T-cell (primary cell): ENCODE data around the gene HSF2BP. TPM values are rescaled to one million over a fixed set of nuclear protein-coding genes. Genes with fewer than 3 reads are reported as not detected.

ENCODE experiments used
- ATAC-seq, 4 experiments: fragments of 200-7000 bp in 3 of 4; fragments of 150-1000 bp in 1 of 4; cut with Tn5 transposase; replicated peaks in 1 of 4; 1 replicate in 3 of 4; 2 replicates in 1 of 4; pipeline ENCODE4 v1.10.0; 2021; ENCODE audit warnings: moderate library complexity in 3 of 4, mild to moderate bottlenecking in 2 of 4, moderate number of reproducible peaks in 1 of 4
- CTCF ChIA-PET, 2 donors: fragments of 300-600 bp; sonication (Branson Sonifier 250); formaldehyde crosslinking; loops; one replicate each; lab custom pipeline; 2022; ENCODE audit warnings: antibody characterized with exemption in 2 of 2; lab: Charles Lee
- POLR2A ChIA-PET, 2 donors: fragments of 300-600 bp; sonication (Branson Sonifier 250); formaldehyde crosslinking; loops; one replicate each; lab custom pipeline; 2022; ENCODE audit warnings: antibody characterized with exemption in 2 of 2; lab: Charles Lee
- DNase-seq, 35 experiments: peaks; one replicate each; pipeline versions ENCODE4 v3.0.0 to v3.0.0-alpha.2; 2013 to 2023
- H3K27ac ChIP-seq: one replicate; pipeline ENCODE4 v1.5.1; 2013; ENCODE audit warnings: low read length
- H3K27me3 ChIP-seq, 2 experiments: replicated peaks in 1 of 2; 1 replicate in 1 of 2; 2 replicates in 1 of 2; pipeline versions ENCODE4 v1.6.1 to v1.7.0; 2013; ENCODE audit warnings: low read length in 1 of 2, mixed read lengths in 1 of 2; ENCODE audit not compliant: control insufficient read depth in 2 of 2, insufficient read depth in 2 of 2; ENCODE audit errors: extremely low read depth in 1 of 2
- H3K36me3 ChIP-seq, 2 donors: 1 replicate in 1 of 2; 2 replicates in 1 of 2; pipeline versions ENCODE4 v1.6.1 to v1.7.0; 2013; ENCODE audit warnings: low read length in 1 of 2; ENCODE audit not compliant: control insufficient read depth in 2 of 2, insufficient read depth in 1 of 2; ENCODE audit errors: extremely low read depth in 1 of 2
- H3K4me1 ChIP-seq, 2 experiments: 1 replicate in 1 of 2; 2 replicates in 1 of 2; pipeline versions ENCODE4 v1.6.1 to v1.7.0; 2013; ENCODE audit warnings: low read length in 2 of 2, mixed read lengths in 1 of 2; ENCODE audit not compliant: insufficient read depth in 2 of 2, control insufficient read depth in 1 of 2; ENCODE audit errors: extremely low read depth in 1 of 2
- H3K4me3 ChIP-seq, 2 donors: 1 replicate in 1 of 2; 2 replicates in 1 of 2; pipeline versions ENCODE4 v1.5.1 to v1.7.0; 2013; ENCODE audit warnings: mild to moderate bottlenecking in 2 of 2, low read length in 1 of 2, moderate library complexity in 1 of 2; ENCODE audit not compliant: control insufficient read depth in 1 of 2; ENCODE audit errors: extremely low read depth in 1 of 2
- H3K9me3 ChIP-seq: 2 replicates; pipeline ENCODE4 v1.7.0; 2013
- H3K27ac Mint-ChIP-seq, 2 donors: one replicate each; pipeline ENCODE4 v1.8.0; 2020 to 2021; ENCODE audit warnings: mild to moderate bottlenecking in 2 of 2, mixed read lengths in 2 of 2
- H3K27me3 Mint-ChIP-seq, 2 donors: one replicate each; pipeline ENCODE4 v1.8.0; 2021 to 2022; ENCODE audit warnings: mixed read lengths in 2 of 2
- H3K36me3 Mint-ChIP-seq: one replicate; pipeline ENCODE4 v1.8.0; 2021; ENCODE audit warnings: mixed read lengths
- H3K4me1 Mint-ChIP-seq, 3 donors: one replicate each; pipeline ENCODE4 v1.8.0; 2020 to 2022; ENCODE audit warnings: mixed read lengths in 3 of 3, mild to moderate bottlenecking in 1 of 3
- H3K4me3 Mint-ChIP-seq, 3 donors: one replicate each; pipeline ENCODE4 v1.8.0; 2020 to 2022; ENCODE audit warnings: mild to moderate bottlenecking in 3 of 3, mixed read lengths in 3 of 3, moderate library complexity in 3 of 3
- H3K9me3 Mint-ChIP-seq, 3 donors: one replicate each; pipeline ENCODE4 v1.8.0; 2020 to 2022; ENCODE audit warnings: mixed read lengths in 3 of 3
- WGBS: methylation state at CpG from one replicate; pipeline ENCODE4 v1.1.5; 2013; ENCODE audit warnings: missing lambda C conversion rate; ENCODE audit not compliant: insufficient coverage; 5-methylcytosine and 5-hydroxymethylcytosine counted together
- total RNA-seq, 35 experiments: library from RNA in 6 of 35; stranded (reverse) in 6 of 35; fragments of 120-200 nt in 1 of 35; gene quantifications; one replicate each; pipeline versions ENCODE4 v1.2.1 to v1.2.4 and lab custom pipeline; 2013 to 2026

The HSF2BP gene
- total RNA-seq (1 to 10 TPM in 2 of 5 donors, under 1 TPM in 3; 0.60 to 2.2 (median 0.80) TPM), total RNA-seq (lab: John Stamatoyannopoulos, UW) (0.12 to 3.8 (median 0.93) reads per million in 29 experiments)
- 0.55 TPM for total RNA-seq (2013)

- peaks cover 3% of the 10 kb centered on the region for H3K36me3 Mint-ChIP-seq
- ATAC-seq (peak; percentile 86 to 93 (median 91)), DNase-seq (peak; percentile 62 to 93 (median 74))
- 10% methylated on average over 86 of the region's 92 CpGs for WGBS
- Histone ChIP-seq H3K27me3 (no peaks in the 10 kb centered on the region), H3K4me1 (peaks cover 13 to 49% of the 10 kb centered on the region in 2 experiments), H3K27ac (peak within 1 kb of the TSS; percentile 87), H3K36me3 (peaks cover 5 to 24% of the 10 kb centered on the region in 2 donors), H3K4me3 (peak within 1 kb of the TSS; percentile 76 to 80), H3K9me3 (no peaks in the 10 kb centered on the region)
- H3K27me3 Mint-ChIP-seq = no peaks in the 10 kb centered on the region
- ChIA-PET CTCF (interaction anchor here in 1 of 2 donors (0.9 kb wide), 1 partner anchor 14 kb away, joined by 3 read pairs; no protein-coding TSS in a partner anchor), POLR2A (interaction anchor here in 1 of 2 donors (0.6 kb wide), 1 partner anchor 1733 kb away, joined by 3 read pairs; no protein-coding TSS in a partner anchor)
- peaks cover 42 to 52% (median 45%) of the 10 kb centered on the region in 3 donors for H3K4me1 Mint-ChIP-seq
- H3K4me3 Mint-ChIP-seq = peak within 1 kb of the TSS; percentile 87 to 95 (median 93)
- H3K9me3 Mint-ChIP-seq = no peaks in the 10 kb centered on the region
- peak within 1 kb of the TSS; percentile 93 to 94 for H3K27ac Mint-ChIP-seq
Observed at GRCh38 chr21:43659136-43660000, at the start of gene HSF2BP, which contains the start of gene RRP1B. HSF2BP (minus strand) TSS chr21:43659488; CDS start chr21:43658096, 1,392 bp downstream. RRP1B (plus strand) TSS chr21:43659560; CDS start chr21:43659665, 105 bp downstream.

GRCh38 chr21:43708745-43709381, 49.6 kb upstream of the HSF2BP start:
- CTCF ChIA-PET = no interaction called here
- Mint-ChIP-seq H3K27ac (no peak overlapping the region), H3K4me3 (no peak overlapping the region), H3K9me3 (no peaks in the 10 kb centered on the region), H3K4me1 (no peaks in the 10 kb centered on the region), H3K36me3 (no peaks in the 10 kb centered on the region), H3K27me3 (no peaks in the 10 kb centered on the region)
- Histone ChIP-seq H3K4me3 (no peak overlapping the region), H3K4me1 (peaks cover 0 to 9% of the 10 kb centered on the region in 2 experiments), H3K27me3 (peaks cover 0 to 7% of the 10 kb centered on the region in 2 experiments), H3K9me3 (no peaks in the 10 kb centered on the region), H3K36me3 (no peaks in the 10 kb centered on the region), H3K27ac (no peak overlapping the region)
- 97% methylated on average over 13 of the region's 13 CpGs for WGBS
- ATAC-seq (no peak), DNase-seq (no peak)
- POLR2A ChIA-PET = no interaction called here

DNA sequence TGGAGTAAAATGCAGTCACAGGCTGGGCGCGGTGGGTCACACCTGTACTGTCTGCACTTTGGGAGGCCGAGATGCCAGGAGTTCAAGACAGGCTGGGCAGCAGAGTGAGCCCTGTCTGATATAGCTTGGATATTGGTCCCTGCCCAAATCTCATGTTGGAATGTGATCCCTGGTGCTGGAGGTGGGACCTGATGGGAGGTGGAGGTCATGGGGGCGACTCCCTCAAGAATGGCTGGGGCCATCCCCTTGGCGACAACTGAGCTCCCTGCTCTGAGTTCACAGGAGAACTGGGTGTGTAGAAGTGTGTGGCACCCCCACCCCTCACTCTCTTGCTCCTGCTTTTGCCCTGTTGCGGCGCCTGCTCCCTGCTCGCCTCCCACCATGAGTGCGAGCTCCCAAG, 48.2 kb upstream of the HSF2BP start:
- Histone ChIP-seq H3K4me3 (no peak overlapping the region), H3K36me3 (no peaks in the 10 kb centered on the region), H3K9me3 (no peaks in the 10 kb centered on the region), H3K27ac (no peak overlapping the region), H3K27me3 (peaks cover 0 to 20% of the 10 kb centered on the region in 2 experiments), H3K4me1 (peaks cover 0 to 21% of the 10 kb centered on the region in 2 experiments)
- Mint-ChIP-seq H3K4me1 (peaks cover 4 to 9% (median 5%) of the 10 kb centered on the region in 3 donors), H3K27ac (no peak overlapping the region), H3K27me3 (peaks cover 0 to 4% of the 10 kb centered on the region in 2 donors), H3K36me3 (no peaks in the 10 kb centered on the region), H3K4me3 (no peak overlapping the region), H3K9me3 (no peaks in the 10 kb centered on the region)
- CTCF ChIA-PET = no interaction called here
- no peak for ATAC-seq
- WGBS = 87% methylated on average over 4 of the region's 9 CpGs
- no peak for DNase-seq
- POLR2A ChIA-PET = no interaction called here

DNA sequence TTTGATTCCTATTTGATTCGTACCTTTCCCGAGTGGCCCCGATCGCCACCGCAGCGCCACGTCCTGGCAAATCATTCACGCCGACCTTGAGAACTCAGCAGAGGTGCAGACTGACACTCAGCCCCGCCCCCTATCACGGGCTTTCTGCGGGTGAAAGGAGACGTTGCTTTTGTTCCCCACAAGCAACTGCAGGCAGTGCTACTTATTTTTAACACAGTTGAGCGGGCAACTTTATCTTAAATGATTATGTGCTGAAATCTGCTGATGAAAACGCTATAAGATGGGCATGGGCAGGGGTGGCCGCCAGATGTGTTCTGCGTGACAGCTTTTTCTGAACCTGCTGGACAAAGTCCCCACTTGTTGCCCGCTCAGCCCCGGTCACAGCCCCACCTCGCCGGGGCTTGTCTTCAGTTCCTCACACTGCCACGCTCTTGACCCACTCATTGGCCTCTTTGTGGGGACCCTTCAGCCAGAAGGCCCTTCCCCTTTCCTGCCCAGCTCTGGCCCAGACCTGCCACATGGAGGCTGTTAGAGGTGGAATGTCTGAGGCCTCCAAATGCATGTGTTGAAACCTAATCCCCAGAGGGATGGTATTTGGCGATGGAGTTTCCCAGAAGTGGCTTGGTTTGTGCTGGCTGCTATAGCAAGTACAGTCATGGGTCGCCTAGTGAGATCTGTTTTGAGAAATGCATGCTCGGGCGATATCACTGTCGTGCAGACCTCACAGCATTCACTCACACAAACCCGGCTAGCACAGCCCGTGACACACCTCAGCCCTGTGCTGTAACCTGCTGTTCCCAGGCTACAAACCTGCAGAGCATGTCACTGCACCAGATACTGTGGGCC, 44.0 kb upstream of the HSF2BP start:
- no peaks in the 10 kb centered on the region for H3K9me3 ChIP-seq
- DNase-seq (peak in 27 of 35 experiments; percentile 15 to 66 (median 36)), ATAC-seq (peak in 2 of 4 experiments; percentile 41 to 66)
- WGBS = 52% methylated on average over 24 of the region's 29 CpGs
- H3K4me1 ChIP-seq = peaks cover 0 to 32% of the 10 kb centered on the region in 2 experiments
- Mint-ChIP-seq H3K9me3 (no peaks in the 10 kb centered on the region), H3K36me3 (peaks cover 6% of the 10 kb centered on the region), H3K4me3 (peak overlapping the region; percentile 55 to 61 (median 58)), H3K27ac (peak overlapping the region in 1 of 2 donors; percentile 34), H3K27me3 (peaks cover 0 to 4% of the 10 kb centered on the region in 2 donors), H3K4me1 (peaks cover 5 to 12% (median 5%) of the 10 kb centered on the region in 3 donors)
- H3K4me3 ChIP-seq = no peak overlapping the region
- no peak overlapping the region for H3K27ac ChIP-seq
- no peaks in the 10 kb centered on the region for H3K36me3 ChIP-seq
- ChIA-PET POLR2A (interaction anchor here in 1 of 2 donors (0.6 kb wide), 1 partner anchor 377 kb away, joined by 3 read pairs; no protein-coding TSS in a partner anchor), CTCF (no interaction called here)
- H3K27me3 ChIP-seq = peaks cover 0 to 28% of the 10 kb centered on the region in 2 experiments

- Histone ChIP-seq H3K9me3 (no peaks in the 10 kb centered on the region), H3K27ac (no peak overlapping the region), H3K36me3 (no peaks in the 10 kb centered on the region), H3K4me3 (no peak overlapping the region), H3K4me1 (peaks cover 0 to 32% of the 10 kb centered on the region in 2 experiments), H3K27me3 (peaks cover 0 to 28% of the 10 kb centered on the region in 2 experiments)
- POLR2A ChIA-PET = interaction anchor here in 1 of 2 donors (0.6 kb wide), 1 partner anchor 378 kb away, joined by 3 read pairs; no protein-coding TSS in a partner anchor
- ATAC-seq (no peak), DNase-seq (no peak)
- no peak overlapping the region for H3K27ac Mint-ChIP-seq
- peak overlapping the region; percentile 55 to 61 (median 58) for H3K4me3 Mint-ChIP-seq
- peaks cover 0 to 4% of the 10 kb centered on the region in 2 donors for H3K27me3 Mint-ChIP-seq
- H3K9me3 Mint-ChIP-seq = peaks cover 0 to 2% (median 2%) of the 10 kb centered on the region in 3 donors
- CTCF ChIA-PET = no interaction called here
- peaks cover 8% of the 10 kb centered on the region for H3K36me3 Mint-ChIP-seq
- peaks cover 8 to 13% (median 10%) of the 10 kb centered on the region in 3 donors for H3K4me1 Mint-ChIP-seq
- 56% methylated on average over 9 of the region's 12 CpGs for WGBS
Observed at GRCh38 chr21:43702785-43703034, 43.4 kb upstream of the HSF2BP start.
